LNCaP clone FGC (cell line): Measurements from ENCODE around the gene SLC18A2.

ENCODE experiments used
- DNase-seq: peaks from one replicate; pipeline ENCODE4 v3.0.0-alpha.2; 2011; ENCODE audit warnings: low read depth
- H3K4me3 ChIP-seq: 2 replicates; pipeline ENCODE4 v1.5.1; 2011; ENCODE audit warnings: mild to moderate bottlenecking, low read depth, low read length, control low read depth
- TF ChIP-seq, protein P1 (sequence below): IDR thresholded peaks from 2 replicates; pipeline ENCODE4 v1.5.1; 2012; ENCODE audit warnings: mild to moderate bottlenecking; ENCODE audit not compliant: control insufficient read depth, insufficient read depth; ENCODE audit errors: extremely low read depth

Gene SLC18A2

GRCh38 chr10:117322260-117322659 lies 81.3 kb downstream of the SLC18A2 start:
- TF ChIP-seq, protein P1, sequence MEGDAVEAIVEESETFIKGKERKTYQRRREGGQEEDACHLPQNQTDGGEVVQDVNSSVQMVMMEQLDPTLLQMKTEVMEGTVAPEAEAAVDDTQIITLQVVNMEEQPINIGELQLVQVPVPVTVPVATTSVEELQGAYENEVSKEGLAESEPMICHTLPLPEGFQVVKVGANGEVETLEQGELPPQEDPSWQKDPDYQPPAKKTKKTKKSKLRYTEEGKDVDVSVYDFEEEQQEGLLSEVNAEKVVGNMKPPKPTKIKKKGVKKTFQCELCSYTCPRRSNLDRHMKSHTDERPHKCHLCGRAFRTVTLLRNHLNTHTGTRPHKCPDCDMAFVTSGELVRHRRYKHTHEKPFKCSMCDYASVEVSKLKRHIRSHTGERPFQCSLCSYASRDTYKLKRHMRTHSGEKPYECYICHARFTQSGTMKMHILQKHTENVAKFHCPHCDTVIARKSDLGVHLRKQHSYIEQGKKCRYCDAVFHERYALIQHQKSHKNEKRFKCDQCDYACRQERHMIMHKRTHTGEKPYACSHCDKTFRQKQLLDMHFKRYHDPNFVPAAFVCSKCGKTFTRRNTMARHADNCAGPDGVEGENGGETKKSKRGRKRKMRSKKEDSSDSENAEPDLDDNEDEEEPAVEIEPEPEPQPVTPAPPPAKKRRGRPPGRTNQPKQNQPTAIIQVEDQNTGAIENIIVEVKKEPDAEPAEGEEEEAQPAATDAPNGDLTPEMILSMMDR = no peak
- no peak overlapping the region for H3K4me3 ChIP-seq
- DNase-seq = no peak

DNA sequence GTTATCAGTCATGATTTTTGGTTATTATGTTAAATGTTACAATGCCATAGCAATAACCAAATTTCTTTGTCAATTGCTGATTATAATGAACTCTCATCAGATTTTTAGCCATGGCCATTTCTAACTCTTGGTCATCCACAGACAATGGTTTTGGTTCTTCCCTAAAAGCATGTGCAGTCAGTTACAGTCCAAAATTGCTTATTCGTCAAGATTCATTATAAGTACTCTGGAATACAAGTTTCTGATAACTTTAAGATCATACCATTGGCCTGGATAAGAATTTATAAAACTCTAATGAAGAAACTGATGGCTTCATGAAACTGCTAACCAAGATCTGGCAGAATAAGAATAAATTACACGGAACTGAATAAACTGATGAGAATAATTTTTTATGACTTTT lies 83.5 kb downstream of the SLC18A2 start:
- H3K4me3 ChIP-seq = no peak overlapping the region
- no peak for DNase-seq
- TF ChIP-seq, protein P1 = no peak

- no peak for DNase-seq
- H3K4me3 ChIP-seq = no peak overlapping the region
- TF ChIP-seq, protein P1 = no peak
These were observed 86.3 kb downstream of the SLC18A2 start for GRCh38 chr10:117327262-117327661.
